ENCODE measurements around the gene DIS3L.

DIS3L gene

DNA sequence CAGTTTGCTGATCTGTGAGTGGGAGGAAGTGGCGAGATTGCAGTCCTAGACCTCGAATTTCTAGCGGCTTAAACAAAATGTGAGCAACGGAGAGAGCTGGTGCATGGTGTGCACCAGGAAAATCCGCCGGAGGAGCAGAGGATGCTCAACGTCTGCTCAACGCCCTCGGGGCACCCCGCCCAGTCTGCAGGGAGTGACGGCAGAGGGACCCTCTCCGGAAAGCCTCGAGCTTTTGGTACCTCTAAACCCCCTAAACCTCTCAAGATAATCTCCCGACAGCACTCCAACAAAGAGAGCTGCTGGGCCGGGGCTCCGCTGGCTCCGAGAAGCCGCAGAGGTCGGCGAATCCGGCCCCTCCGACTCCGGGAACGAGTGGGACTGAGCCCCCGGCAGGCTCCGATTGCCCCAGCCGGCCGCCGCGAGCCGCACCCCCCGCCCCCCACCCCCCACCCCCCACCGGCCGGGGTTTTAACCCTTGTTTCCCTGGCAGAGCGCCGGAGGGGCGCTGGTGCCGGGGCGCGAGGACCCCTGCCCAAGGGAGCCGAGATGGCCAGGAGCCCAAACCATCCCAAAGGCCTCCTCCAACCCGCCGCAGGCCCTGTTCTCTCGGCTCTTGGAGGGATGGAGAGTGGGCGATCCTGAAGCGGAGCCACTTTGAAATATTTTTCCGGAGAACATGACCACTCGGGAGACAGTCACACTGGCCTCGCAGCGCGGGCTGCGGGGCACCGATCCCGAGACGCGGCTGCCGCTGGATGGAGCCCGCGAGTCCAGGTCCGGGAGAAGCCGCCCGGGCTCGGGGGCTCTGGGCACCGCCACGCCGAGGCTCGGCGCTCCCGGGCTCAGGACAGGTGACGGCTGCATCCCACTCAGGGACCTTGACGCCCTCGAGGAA is 41.3 kb upstream of the DIS3L start:
- TF ChIP-seq, protein P1, sequence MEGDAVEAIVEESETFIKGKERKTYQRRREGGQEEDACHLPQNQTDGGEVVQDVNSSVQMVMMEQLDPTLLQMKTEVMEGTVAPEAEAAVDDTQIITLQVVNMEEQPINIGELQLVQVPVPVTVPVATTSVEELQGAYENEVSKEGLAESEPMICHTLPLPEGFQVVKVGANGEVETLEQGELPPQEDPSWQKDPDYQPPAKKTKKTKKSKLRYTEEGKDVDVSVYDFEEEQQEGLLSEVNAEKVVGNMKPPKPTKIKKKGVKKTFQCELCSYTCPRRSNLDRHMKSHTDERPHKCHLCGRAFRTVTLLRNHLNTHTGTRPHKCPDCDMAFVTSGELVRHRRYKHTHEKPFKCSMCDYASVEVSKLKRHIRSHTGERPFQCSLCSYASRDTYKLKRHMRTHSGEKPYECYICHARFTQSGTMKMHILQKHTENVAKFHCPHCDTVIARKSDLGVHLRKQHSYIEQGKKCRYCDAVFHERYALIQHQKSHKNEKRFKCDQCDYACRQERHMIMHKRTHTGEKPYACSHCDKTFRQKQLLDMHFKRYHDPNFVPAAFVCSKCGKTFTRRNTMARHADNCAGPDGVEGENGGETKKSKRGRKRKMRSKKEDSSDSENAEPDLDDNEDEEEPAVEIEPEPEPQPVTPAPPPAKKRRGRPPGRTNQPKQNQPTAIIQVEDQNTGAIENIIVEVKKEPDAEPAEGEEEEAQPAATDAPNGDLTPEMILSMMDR (IDR thresholded peaks at IDR 0.05; ENCODE audit: unreplicated experiment in 3 of 3), result peak; percentile 70 to 74 (median 73)
- peaks cover 8% of the 10 kb centered on the region for H3K4me1 Mint-ChIP-seq
- H3K27me3 Mint-ChIP-seq (ENCODE audit: low read depth), result peaks cover 94% of the 10 kb centered on the region
- H3K36me3 Mint-ChIP-seq (ENCODE audit: low read depth), result no peaks in the 10 kb centered on the region
- peak overlapping the region; percentile 80 to 84 (median 82) for H3K4me3 Mint-ChIP-seq
- no peaks in the 10 kb centered on the region for H3K9me3 Mint-ChIP-seq
- H3K27ac Mint-ChIP-seq, result no peak overlapping the region

DNA sequence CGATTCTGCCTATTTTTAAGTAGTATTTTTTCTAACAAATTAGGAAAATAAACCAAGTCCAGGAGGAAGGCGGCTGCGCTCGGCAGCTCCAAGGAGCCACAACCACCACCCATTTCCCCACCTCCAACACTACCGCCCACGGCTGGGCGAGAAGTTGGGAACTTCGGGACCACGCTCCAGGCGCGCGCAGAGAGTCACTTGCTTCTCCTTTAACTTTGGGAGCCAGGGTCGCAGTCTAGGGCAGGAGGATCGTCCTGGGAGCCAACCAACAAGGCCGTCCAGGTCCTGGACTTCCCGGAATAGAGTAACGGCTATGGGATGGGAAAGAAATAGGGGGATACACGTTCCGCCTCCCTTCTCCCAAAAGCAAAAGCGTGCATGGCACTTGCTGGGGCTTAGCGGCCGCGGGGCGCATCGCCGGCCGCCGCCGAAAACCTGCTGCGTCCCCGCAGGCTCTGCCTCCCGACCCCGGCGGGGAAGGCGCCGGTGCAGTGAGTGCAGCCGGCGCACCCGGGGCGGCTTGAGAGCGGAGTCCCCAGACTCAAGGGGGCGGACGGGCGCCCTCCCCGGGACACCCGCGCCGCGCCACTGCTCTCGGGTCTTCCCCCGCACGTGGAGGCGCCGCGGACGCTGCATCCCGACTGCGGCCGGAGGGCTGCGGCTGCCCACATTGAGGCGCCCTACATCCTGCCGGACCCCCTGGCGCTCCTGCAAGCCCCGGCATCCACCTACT is 40.5 kb upstream of the DIS3L start:
- Mint-ChIP-seq H3K36me3 (ENCODE audit: low read depth) (no peaks in the 10 kb centered on the region), H3K9me3 (no peaks in the 10 kb centered on the region)
- TF ChIP-seq, protein P1 (IDR thresholded peaks at IDR 0.05; ENCODE audit: unreplicated experiment in 3 of 3), result peak in 2 of 3 experiments; percentile 15

DNA sequence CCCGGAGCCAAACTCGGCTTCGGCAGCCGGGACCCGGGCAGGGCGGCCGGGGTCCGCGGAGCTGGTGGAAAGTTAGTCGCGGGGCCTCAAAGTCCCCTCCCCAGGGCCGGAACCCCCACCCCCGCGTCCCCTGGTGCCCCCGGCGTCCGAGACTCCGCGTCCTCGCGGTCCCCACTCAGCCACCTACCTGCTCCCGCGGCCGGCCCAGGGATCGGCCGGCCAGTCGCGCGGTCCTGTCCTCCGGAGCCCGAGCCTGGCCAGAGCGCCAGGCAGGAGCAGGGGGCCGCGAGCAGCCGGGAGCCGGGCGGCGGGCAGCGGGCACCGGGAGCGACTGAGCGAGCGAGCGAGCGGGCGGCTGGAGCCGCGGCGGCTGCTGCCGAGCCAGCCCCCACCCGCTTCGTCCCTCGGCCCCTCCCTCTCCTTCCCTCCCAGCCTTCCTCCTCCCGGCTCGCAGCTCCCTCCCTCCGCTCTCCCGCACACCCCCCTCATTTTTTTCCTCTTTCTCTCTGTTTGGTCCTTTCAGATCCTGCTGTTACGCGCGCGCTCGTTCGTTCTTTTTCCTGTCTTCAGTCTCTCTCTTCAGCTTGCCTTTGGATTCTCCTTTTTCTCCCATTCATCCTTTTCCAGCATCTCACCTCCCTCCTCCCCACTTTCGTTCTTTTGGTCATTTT is 39.8 kb upstream of the DIS3L start, which contains the start of gene MEGF11:
Gene MEGF11 (minus strand): TSS at position 333 of the 671 bp plus-strand sequence. CDS start 125,347 bp downstream, outside the sequence.
- no peak within 1 kb of the TSS for H3K27ac Mint-ChIP-seq
- H3K4me3 Mint-ChIP-seq, result peak within 1 kb of the TSS; percentile 82 to 90 (median 85)
- TF ChIP-seq, protein P1 (IDR thresholded peaks at IDR 0.05; ENCODE audit: unreplicated experiment in 3 of 3), result no peak
- peaks cover 94% of the 10 kb centered on the region for H3K27me3 Mint-ChIP-seq (ENCODE audit: low read depth)
- H3K4me1 Mint-ChIP-seq, result peaks cover 8% of the 10 kb centered on the region
- H3K36me3 Mint-ChIP-seq (ENCODE audit: low read depth), result no peaks in the 10 kb centered on the region
- H3K9me3 Mint-ChIP-seq, result no peaks in the 10 kb centered on the region

More for the DNA sequence above, 40.5 kb upstream of the DIS3L start:
- peaks cover 8% of the 10 kb centered on the region for H3K4me1 Mint-ChIP-seq
- H3K27ac Mint-ChIP-seq, result no peak overlapping the region
- H3K4me3 Mint-ChIP-seq, result peak overlapping the region; percentile 80 to 84 (median 82)
- peaks cover 94% of the 10 kb centered on the region for H3K27me3 Mint-ChIP-seq (ENCODE audit: low read depth)

DNA sequence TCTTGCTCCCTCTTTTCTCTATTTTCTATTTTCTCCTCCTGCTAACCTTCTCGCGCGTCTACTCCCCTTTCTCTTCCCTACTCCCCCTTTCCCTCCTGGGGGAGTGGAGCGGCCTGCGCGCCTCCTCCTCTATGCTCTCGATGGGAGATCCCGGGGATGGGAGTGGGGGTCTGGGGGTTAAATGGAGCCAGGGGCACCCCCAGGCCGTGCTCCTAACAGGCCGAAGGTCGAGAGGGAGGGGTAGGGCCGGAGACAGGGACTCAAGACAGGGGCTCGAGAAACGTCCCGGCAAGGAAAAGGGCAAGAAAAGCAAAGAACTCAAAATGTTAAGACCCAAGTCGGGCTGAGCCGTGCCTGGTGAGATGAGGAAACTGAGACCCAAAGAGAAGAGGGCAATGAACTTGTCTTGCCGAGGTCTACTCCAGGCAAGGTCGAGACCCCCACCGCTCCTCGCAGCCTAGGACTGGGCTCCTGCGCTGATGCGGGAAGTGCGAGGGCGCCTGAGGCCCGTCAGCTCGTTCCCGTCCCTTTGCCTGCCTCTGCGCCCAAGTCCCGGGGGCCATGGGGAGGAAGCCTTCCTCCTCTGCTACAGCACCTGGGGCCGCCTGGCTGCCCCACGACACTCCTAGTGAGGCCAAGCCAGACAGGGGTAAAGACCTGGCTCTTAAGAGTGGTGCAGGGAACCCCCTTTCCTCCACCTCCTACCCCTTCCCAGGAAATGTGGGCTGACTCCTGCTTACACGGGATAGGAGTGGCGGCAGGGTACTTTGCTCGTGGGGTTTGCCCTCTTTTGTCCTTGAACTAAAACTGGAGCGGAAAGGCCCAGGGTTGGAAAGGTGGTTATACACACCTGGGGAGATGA is 39.0 kb upstream of the DIS3L start:
- Mint-ChIP-seq H3K27ac (no peak overlapping the region), H3K36me3 (ENCODE audit: low read depth) (no peaks in the 10 kb centered on the region), H3K9me3 (no peaks in the 10 kb centered on the region), H3K4me3 (peak overlapping the region; percentile 82 to 90 (median 85)), H3K4me1 (peaks cover 8% of the 10 kb centered on the region), H3K27me3 (ENCODE audit: low read depth) (peaks cover 92% of the 10 kb centered on the region)
- TF ChIP-seq, protein P1 (IDR thresholded peaks at IDR 0.05; ENCODE audit: unreplicated experiment in 3 of 3), result no peak
